Coronary artery (tissue), 2 donors: ENCODE results near the gene SSTR5.
"Not testable (repeated sequence)": the region's sequence is repeated elsewhere in the genome, so short reads cannot be mapped to it uniquely, and the experiment has no call there.

Experiments
- DNase-seq: peaks from one replicate; pipeline ENCODE4 v3.0.0-alpha.2; 2017; ENCODE audit warnings: low spot score
- H3K27ac ChIP-seq, 2 donors: fragments of 200-600 bp; sonication (generic); one replicate each; pipeline ENCODE4 v1.5.1; 2016 to 2019
- H3K4me3 ChIP-seq: fragments of 200-600 bp; sonication (generic); 2 replicates; pipeline ENCODE4 v1.5.1; 2016; ENCODE audit warnings: mild to moderate bottlenecking, moderate library complexity
- TF ChIP-seq, protein P1 (sequence below): fragments of 200-600 bp; sonication (generic); IDR thresholded peaks from one replicate; pipeline ENCODE4 v1.5.1; 2019; ENCODE audit warnings: antibody characterized with exemption

The SSTR5 gene

GRCh38 chr16:1072526-1073261, at the start of gene SSTR5:
Gene SSTR5 (plus strand): TSS chr16:1072747. CDS start chr16:1078869, 6,122 bp downstream.
- TF ChIP-seq, protein P1, sequence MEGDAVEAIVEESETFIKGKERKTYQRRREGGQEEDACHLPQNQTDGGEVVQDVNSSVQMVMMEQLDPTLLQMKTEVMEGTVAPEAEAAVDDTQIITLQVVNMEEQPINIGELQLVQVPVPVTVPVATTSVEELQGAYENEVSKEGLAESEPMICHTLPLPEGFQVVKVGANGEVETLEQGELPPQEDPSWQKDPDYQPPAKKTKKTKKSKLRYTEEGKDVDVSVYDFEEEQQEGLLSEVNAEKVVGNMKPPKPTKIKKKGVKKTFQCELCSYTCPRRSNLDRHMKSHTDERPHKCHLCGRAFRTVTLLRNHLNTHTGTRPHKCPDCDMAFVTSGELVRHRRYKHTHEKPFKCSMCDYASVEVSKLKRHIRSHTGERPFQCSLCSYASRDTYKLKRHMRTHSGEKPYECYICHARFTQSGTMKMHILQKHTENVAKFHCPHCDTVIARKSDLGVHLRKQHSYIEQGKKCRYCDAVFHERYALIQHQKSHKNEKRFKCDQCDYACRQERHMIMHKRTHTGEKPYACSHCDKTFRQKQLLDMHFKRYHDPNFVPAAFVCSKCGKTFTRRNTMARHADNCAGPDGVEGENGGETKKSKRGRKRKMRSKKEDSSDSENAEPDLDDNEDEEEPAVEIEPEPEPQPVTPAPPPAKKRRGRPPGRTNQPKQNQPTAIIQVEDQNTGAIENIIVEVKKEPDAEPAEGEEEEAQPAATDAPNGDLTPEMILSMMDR = no peak
- H3K4me3 ChIP-seq = no peak within 1 kb of the TSS
- no peak for DNase-seq
- no peak within 1 kb of the TSS for H3K27ac ChIP-seq

- Histone ChIP-seq H3K4me3 (no peak overlapping the region), H3K27ac (no peak overlapping the region)
- TF ChIP-seq, protein P1 = no peak
- no peak for DNase-seq
These were observed 48.4 kb upstream of the SSTR5 start for GRCh38 chr16:1024138-1024537.

- H3K27ac ChIP-seq, H3K4me3 ChIP-seq, DNase-seq: not testable (repeated sequence)
These were observed 47.3 kb upstream of the SSTR5 start for GRCh38 chr16:1025183-1025809.

GRCh38 chr16:1026057-1026783, 46.3 kb upstream of the SSTR5 start:
- no peak overlapping the region for H3K27ac ChIP-seq
- no peak overlapping the region for H3K4me3 ChIP-seq
- DNase-seq = no peak
- TF ChIP-seq, protein P1 = no peak

DNA sequence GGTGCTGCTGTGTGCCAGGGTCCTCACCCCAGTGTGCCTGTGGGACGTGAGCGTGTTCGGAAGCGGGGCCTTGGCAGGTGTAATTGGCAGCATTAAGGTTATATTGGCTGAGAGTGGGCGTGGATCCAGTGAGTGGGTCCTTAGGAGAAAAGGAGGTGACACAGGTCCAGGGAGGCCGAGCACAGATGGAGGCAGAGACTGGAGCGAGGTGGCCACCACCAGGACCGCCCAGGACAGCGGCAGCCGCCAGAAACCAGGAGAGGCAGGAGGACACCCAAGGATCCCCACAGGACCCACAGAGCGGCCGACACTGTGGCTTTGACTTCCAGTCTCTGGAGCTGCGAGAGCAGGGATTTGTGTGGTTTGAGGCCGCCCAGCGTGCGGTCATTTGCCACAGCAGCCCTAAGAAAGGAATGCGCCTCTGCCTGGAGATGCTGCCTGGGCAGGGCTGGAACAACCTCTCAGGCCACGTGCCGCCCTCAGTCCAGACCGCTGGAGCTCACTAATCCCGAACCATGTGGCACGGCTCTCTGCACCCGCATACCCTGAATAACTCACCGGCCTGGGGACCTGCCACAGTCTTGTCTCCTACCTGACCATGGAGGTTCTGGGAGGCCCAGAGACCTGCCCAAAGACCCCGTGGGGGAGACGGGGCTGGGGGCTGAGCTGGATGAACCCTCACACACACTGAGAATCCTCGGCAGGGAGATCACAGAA, 45.6 kb upstream of the SSTR5 start:
- no peak for DNase-seq
- TF ChIP-seq, protein P1 = no peak
- Histone ChIP-seq H3K27ac (no peak overlapping the region), H3K4me3 (no peak overlapping the region)

DNA sequence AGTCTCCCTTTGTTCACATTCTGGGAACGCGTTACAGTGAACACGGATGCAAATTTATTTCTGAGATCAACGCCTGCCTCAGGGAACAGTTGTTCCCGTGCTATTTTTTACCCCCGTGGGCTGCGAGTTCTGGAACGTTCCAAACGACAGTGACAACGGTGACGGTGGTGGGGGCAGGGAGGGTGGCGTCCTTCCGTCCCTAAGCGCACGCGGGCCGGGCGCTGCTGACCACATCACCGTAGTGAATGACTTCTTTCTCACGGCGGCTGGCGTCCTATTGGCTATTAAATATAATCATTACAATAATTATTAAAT, 45.1 kb upstream of the SSTR5 start:
- Histone ChIP-seq H3K4me3 (no peak overlapping the region), H3K27ac (no peak overlapping the region)
- DNase-seq = no peak
- TF ChIP-seq, protein P1 = no peak

DNA sequence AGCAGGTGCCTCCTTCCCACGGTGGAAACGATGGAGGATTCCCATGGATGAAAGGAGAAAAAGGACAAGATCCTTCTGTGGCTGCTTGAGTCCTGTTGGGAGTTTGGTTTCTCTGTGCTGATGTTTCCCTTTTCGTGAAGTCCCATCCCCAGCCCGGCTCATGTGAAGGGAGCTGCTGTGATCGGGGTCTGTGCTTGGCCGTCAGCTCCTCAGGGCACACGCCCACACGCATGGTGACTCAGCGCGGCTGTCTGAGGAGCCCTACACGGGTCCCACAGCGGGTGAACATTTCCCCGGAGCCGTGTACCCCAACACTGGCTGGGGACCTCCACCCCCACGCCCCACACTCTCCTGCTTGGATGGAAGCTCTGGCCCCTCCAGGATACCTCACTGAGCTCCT, 44.5 kb upstream of the SSTR5 start:
- TF ChIP-seq, protein P1 = no peak
- no peak for DNase-seq
- Histone ChIP-seq H3K27ac (no peak overlapping the region), H3K4me3 (no peak overlapping the region)
